ENCODE results near the gene TIMP3.

Gene TIMP3

DNA sequence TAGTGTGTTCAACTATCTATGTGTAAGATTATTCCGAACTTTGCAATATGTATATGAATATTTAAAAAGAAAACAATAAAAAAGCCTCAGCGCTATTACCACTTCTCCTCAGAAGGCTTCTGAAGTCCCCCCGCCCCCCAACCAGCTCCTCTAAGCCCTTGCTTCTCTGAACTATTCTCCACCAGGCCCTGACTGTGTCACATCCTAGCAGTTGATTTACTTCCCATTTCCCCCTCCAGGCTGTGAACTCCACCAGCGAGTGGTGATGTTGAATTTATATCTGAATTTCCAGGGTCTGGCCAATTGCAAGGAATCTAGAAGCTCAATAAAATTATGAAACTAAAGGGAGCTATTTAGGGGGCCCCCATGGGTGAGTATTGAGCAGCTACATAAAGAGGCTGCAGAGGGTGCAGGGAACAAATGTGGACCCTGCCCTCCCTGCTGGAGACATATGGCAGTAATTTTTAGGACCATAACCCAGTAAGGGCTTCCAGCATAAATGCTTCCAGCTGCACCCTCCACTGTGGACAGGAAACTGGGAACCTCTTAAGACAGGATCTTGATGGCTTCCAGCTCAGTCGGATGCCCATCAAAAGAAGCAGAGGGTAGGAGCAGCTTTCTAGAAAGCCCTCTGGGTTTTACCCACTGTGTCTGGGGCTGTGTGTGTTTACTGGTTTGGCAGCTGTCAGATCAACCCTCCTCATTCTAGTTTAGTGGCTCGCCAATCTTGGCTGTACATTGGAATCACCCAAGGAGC lies 81.4 kb downstream of the TIMP3 start:
- DNase-seq (ENCODE audit: low read depth in 2 of 2): no peak

DNA sequence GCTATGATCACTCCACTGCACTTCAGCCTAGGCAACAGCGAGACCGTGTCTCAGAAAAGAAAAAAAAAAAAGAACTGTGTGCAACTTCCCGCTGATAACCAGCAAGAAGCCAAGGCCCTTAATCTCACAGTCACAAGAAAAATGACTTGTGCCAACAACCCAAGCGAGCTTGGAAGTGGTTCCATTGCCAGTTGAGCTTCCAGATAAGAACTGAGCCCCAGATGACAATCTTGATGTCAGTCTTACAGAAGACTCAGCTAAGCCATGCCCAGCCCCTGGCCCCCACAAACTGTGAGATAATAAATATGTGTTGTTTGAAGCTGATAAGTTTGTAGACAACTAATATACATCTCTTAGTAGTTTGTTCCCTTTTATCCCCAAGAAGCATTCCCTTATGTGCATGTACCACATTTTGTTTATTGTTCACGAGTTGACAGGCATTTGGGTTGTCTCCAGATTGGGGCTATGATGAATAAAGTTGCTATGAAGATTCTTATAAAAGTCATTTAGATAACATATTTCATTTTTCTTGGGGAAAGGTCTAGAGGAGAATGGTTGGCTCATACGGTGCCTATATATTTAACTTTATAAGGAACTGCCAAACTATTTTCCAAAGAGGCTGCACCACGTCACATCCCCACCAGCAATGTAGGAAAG lies 85.9 kb downstream of the TIMP3 start:
- DNase-seq (ENCODE audit: low read depth in 2 of 2): no peak

DNA sequence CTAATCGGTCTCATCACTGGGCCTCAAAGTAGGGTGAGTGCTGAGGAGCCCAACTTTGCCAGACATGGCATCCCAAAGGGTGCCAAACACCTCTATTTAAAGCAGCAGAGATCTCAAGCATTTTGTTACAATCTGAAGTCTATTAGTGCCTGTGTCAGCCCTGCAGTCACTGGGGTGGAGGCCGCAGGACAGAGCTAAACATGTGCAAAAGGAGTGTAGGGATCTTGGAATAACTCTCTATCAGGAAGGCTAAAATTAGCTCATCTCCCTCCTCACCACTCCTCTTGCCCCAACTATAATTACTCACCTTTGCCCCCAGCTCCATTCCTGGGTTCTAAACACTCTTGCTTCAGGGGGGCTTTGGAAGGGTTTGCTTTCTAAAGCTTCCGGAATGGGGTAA lies 87.5 kb downstream of the TIMP3 start:
- no peak for DNase-seq (ENCODE audit: low read depth in 2 of 2)

DNA sequence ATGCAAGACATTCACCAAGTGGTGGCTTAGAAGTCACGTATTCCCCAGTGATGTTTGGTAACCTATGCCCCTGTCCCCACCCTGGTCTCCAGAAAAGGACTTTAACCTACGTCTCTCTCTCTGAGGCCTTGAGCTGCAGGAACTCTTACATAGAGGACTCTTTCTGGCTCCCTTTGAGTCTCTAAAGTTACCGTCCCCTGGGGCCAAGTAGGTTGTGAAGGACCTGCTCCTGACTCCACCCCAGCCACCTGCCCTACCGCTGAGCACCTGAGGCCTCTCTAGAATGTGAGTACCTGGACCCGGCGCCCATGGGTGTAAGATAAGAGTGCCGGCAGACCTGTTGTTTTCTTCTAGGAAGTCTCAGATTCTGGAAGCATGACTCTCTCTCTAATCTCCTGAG lies 95.4 kb downstream of the TIMP3 start:
- DNase-seq (ENCODE audit: low read depth in 2 of 2): no peak

DNA sequence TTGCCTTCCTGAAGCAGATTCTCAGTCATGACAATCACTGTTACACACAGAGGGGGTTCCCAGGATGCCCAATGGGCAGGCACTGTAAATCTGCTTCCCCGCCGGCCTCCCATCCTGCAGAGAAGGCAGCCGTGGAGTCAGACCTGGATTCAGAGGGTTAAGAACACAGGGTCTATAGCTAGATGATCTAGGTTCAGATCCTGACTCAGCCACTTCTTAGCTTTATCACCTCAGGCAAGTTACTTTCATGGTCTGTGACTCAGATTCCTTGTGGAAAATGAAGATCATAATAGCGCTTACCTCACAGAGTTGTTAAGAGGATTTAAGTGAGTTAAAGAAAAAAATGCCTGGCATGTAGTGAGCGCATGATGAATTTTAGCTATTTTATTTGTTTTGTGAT lies 95.9 kb downstream of the TIMP3 start:
- DNase-seq (ENCODE audit: low read depth in 2 of 2): no peak

DNA sequence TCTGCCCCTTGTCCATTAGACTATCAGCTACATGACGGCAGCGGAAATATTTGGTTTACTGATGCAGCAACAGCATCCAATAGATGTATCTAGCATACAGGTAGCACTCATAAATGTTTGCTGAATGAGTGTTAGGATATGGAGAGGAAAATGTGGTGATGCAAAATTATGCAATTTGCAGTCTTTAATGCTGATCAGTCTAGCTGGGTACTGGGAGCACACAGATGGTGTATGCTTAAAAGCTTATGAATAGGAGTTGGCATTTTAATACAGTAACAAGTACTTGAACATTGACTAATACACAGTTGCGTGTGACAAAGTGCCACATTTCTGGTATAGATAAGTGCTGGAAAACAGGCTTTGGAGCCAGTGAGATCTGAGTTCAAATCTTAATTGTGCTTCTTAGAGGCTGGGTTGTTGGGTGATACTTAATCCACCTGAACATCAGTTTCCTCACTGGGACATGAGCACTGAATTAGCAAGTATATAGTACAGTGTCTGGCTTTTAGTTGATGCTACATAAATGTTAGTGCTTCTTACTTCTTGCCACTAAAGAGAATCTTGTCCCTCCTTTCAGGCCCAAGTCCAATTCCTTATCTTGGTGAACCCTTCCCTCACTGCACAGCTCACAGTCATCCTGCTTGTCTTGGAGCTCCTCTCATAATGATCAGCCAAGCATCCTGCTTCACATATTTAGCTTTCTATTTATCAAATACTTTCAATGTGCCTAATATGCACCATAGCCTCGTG lies 99.6 kb downstream of the TIMP3 start:
- no peak for DNase-seq (ENCODE audit: low read depth in 2 of 2)

DNA sequence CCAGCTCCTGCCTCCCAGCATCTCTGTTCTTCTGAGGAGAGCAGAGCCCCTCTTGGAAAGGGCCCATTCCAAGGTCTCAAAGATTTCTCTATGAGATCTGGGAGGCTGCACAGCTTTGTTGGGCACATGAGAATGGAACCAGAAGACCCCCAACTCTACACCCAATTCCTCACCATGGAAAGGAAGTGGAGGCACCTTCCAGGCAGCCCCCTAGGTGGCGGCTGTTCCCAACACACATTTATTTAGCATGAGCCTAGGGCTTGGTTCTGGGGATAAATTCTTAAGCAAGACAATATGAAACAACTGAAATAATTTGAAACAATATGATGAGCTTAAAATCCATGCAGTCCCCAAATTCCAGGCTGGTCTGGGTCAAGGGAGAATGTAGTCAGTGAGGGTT lies 100.4 kb downstream of the TIMP3 start:
- no peak for DNase-seq (ENCODE audit: low read depth in 2 of 2)

DNA sequence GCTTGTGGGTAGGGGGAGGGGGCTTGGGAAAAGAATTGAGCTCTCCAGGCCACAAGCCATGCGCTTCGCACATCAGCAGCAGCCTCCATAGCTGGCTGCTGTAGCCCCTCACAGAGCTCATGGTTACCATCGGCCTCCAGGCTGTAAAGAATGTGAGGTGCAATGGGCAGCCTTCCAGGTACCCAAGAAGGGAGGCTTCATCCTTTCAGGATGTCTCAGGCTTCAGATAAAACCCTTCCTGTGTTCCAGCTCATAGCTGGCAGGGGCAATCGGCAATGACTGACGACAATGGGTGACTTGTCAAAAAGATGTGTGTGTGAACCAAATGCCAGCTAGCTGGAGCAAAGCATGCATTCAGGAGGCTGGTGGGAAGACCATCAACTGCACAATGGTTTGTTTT lies 102.0 kb downstream of the TIMP3 start:
- no peak for DNase-seq (ENCODE audit: low read depth in 2 of 2)

DNA sequence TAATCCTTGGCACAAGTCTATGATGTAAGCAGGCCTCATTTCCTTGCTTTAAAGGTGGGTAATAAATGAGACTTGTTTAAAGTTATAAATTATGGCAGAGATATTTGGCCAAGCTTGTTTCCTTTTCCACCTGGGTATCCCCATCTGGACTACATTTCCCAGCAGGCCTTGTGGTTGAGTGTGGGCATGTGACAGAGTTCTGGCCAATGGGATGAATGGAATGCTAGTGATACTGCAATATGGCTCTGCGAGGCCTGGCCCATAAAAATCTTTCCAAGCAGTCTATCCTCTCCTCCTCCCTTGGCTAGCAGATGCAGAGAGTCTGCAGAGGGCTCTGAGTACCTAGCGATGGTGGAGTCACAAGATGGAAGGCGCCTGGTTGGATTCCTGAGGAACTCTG lies 102.5 kb downstream of the TIMP3 start:
- no peak for DNase-seq (ENCODE audit: low read depth in 2 of 2)

DNA sequence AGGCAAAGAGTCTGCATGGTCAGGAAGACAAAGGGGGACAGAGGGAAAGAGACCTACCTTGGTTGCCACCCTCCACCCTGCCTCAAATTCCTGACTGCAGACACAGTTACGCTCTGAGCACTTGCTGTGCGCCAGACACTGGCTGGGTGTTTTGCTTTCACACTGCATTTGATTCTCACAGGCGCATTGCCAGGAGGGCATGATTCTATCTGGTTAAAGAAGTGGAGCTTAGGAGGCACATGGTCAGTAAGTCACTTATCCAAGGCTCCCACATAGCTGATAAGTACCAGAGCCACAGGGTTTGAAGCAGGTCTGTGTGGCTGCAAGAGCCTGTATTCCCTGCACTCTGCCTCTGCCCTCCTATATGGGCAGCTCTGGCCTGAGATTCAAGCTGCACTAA lies 103.9 kb downstream of the TIMP3 start:
- DNase-seq (ENCODE audit: low read depth in 2 of 2): no peak

DNA sequence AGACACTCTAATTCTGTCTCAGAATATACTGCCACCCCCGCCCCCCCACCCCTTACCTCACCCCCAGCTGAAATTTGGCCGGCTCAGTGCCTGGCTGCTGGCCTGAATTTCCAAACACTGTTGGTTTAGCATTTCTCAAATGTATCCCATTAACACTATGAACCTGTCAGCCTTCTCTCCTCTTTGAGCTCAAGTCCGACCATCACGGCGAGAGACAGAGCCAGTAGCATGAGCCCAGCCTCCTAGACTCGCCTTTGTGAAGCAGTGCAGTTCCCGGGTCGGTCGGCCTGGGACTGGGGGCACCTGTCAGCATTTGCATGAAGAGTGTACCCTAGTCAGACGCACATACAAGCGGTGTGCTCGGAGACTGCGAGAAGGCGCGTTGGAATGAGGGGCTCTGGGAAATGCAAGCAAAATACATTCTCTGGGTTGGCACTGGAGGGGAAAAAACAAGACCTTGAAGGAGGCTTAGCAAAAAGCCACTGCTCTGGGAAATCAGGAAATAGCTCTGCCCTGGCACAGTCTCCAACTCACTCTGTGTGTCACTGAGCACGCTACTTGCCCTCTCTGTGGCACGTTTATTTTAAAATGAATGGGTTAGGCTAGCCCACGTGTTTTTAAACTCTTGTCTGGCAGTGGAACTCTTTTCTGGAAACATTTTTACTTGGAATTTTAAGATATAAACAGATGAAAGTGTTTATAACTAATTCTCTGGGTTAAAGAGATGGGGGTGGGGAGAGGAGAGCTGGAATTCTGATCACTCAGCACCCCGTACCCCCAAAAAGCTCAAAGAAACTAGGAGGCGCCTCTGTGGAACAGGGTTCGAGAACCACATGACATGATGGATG lies 108.3 kb downstream of the TIMP3 start:
- DNase-seq (ENCODE audit: low read depth in 2 of 2): no peak

DNA sequence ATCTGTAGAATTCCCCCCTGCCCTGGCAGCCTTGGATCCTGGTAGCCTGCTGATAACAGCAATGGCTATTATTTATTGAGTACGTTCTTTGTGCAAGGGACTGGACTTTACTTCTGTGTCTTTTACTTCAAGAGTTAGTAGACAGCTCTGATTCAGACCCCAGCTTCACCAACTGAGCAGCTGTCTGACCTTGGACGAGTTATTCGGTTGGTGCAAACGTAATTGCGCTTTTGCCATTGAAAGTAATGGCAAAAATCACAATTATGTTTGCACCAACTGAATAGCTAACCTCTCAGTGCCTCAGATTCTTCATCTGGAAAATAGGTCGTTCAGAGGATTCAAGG lies 108.9 kb downstream of the TIMP3 start:
- DNase-seq (ENCODE audit: low read depth in 2 of 2): no peak

DNA sequence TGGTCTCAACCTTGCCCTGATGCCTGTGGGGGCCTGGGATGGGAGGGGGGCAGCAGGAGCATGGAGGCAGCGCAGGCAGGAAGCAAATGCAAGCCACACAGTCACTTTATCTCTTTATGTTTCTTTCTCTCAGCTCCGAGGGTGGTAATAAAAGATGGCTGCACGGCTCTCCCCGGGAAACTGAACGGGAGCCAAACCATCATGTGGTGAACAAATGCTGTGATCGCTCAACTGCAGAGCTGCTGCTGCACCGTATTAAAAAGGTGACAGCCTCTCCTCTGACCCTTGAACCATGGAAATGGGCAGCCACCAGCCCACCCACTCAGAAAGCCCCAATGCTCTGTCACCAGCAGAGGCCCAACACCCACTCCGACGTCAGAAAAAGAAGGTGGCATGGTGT lies 110.0 kb downstream of the TIMP3 start:
- no peak for DNase-seq (ENCODE audit: low read depth in 2 of 2)
